ENCODE results near the gene FAM168A. TPM values are rescaled to one million over a fixed set of nuclear protein-coding genes. Genes with fewer than 3 reads are reported as not detected.
A peak's percentile ranks its signal among the peaks of the same experiment; 100 is the strongest.

FAM168A gene
- total and polyA plus RNA-seq, 2 experiments from 2014 or later: 6.3 to 24.5 TPM

GRCh38 chr11:73645121-73645969 is 47.4 kb upstream of the FAM168A start:
- DNase-seq (ENCODE audit: low spot score): no peak
- peak overlapping the region; percentile 39 for H3K27ac ChIP-seq
- H2AFZ ChIP-seq: peak overlapping the region; percentile 64
- WGBS (ENCODE audit: low lambda C conversion rate, missing lambda C conversion rate): 49% methylated on average over 16 of the region's 16 CpGs
- no peaks in the 10 kb centered on the region for H3K9me2 ChIP-seq (replicated peaks; ENCODE audit: insufficient read depth)
- TF ChIP-seq CTCF (IDR thresholded peaks at IDR 0.05; ENCODE audit: poor library complexity): no peak
- peaks cover 6% of the 10 kb centered on the region for H3K27me3 ChIP-seq
- no peaks in the 10 kb centered on the region for H3K36me3 ChIP-seq (replicated peaks; ENCODE audit: insufficient read depth, low read depth)
- H3K79me2 ChIP-seq: no peaks in the 10 kb centered on the region
- peaks cover 9% of the 10 kb centered on the region for H3K4me1 ChIP-seq (ENCODE audit: insufficient read depth)
- H4K20me1 ChIP-seq (ENCODE audit: insufficient read depth, poor library complexity, severe bottlenecking): no peaks in the 10 kb centered on the region
- no peak overlapping the region for H3K4me3 ChIP-seq
- H3K9me3 ChIP-seq (ENCODE audit: low read depth): no peaks in the 10 kb centered on the region
- H3K4me2 ChIP-seq: peak overlapping the region; percentile 70

GRCh38 chr11:73641668-73642067 is 43.8 kb upstream of the FAM168A start:
- no peaks in the 10 kb centered on the region for H3K79me2 ChIP-seq
- H3K4me3 ChIP-seq: no peak overlapping the region
- H3K27ac ChIP-seq: no peak overlapping the region
- DNase-seq (ENCODE audit: low spot score): no peak
- peaks cover 9% of the 10 kb centered on the region for H3K4me1 ChIP-seq (ENCODE audit: insufficient read depth)
- no peaks in the 10 kb centered on the region for H3K9me3 ChIP-seq (ENCODE audit: low read depth)
- H4K20me1 ChIP-seq (ENCODE audit: insufficient read depth, poor library complexity, severe bottlenecking): no peaks in the 10 kb centered on the region
- peaks cover 6% of the 10 kb centered on the region for H3K27me3 ChIP-seq
- H3K4me2 ChIP-seq: no peak overlapping the region
- no peak for TF ChIP-seq EZH2 (IDR thresholded peaks at IDR 0.05; ENCODE audit: borderline replicate concordance)
- TF ChIP-seq EZH2phosphoT487 (IDR thresholded peaks at IDR 0.05; ENCODE audit: low read depth, severe bottlenecking, unreplicated experiment): no peak
- no peak for TF ChIP-seq CTCF (IDR thresholded peaks at IDR 0.05; ENCODE audit: poor library complexity)
- H3K9me2 ChIP-seq (replicated peaks; ENCODE audit: insufficient read depth): no peaks in the 10 kb centered on the region
- H2AFZ ChIP-seq: no peak overlapping the region
- H3K36me3 ChIP-seq (replicated peaks; ENCODE audit: insufficient read depth, low read depth): no peaks in the 10 kb centered on the region

GRCh38 chr11:73640592-73640991 is 42.7 kb upstream of the FAM168A start:
- 56% methylated on average over 2 of the region's 2 CpGs for WGBS (ENCODE audit: low lambda C conversion rate, missing lambda C conversion rate)
- Histone ChIP-seq H3K27ac (no peak overlapping the region), H3K36me3 (replicated peaks; ENCODE audit: insufficient read depth, low read depth) (no peaks in the 10 kb centered on the region), H3K79me2 (no peaks in the 10 kb centered on the region), H4K20me1 (ENCODE audit: insufficient read depth, poor library complexity, severe bottlenecking) (no peaks in the 10 kb centered on the region), H3K27me3 (peaks cover 6% of the 10 kb centered on the region), H3K4me1 (ENCODE audit: insufficient read depth) (peaks cover 9% of the 10 kb centered on the region), H3K9me3 (ENCODE audit: low read depth) (no peaks in the 10 kb centered on the region), H2AFZ (no peak overlapping the region), H3K9me2 (replicated peaks; ENCODE audit: insufficient read depth) (no peaks in the 10 kb centered on the region), H3K4me3 (no peak overlapping the region), H3K4me2 (no peak overlapping the region)
- no peak for DNase-seq (ENCODE audit: low spot score)
- TF ChIP-seq EZH2phosphoT487 (IDR thresholded peaks at IDR 0.05; ENCODE audit: low read depth, severe bottlenecking, unreplicated experiment) (no peak), CTCF (IDR thresholded peaks at IDR 0.05; ENCODE audit: poor library complexity) (no peak), EZH2 (IDR thresholded peaks at IDR 0.05; ENCODE audit: borderline replicate concordance) (no peak)
